Activated CD4-positive, alpha-beta memory T cell treated with anti-CD3 and anti-CD28 coated beads for 36 hours (primary cell): ENCODE results near the gene CPT2. TPM values are rescaled to one million over a fixed set of nuclear protein-coding genes. Genes with fewer than 3 reads are reported as not detected.

Source experiments
- CTCF ChIA-PET: fragments of 350-600 bp; sonication (Branson Sonifier 250); formaldehyde crosslinking; loops from one replicate; lab custom pipeline; 2021; ENCODE audit warnings: antibody characterized with exemption, inconsistent platforms; lab: Charles Lee
- POLR2A ChIA-PET: fragments of 350-600 bp; sonication (Branson Sonifier 250); formaldehyde crosslinking; loops from one replicate; lab custom pipeline; 2021; ENCODE audit warnings: antibody characterized with exemption; lab: Charles Lee
- DNase-seq: peaks from one replicate; pipeline ENCODE4 v3.0.0-alpha.2; 2020
- H3K27ac Mint-ChIP-seq: one replicate; pipeline ENCODE4 v1.8.0; 2021; ENCODE audit warnings: mixed read lengths
- H3K27me3 Mint-ChIP-seq: one replicate; pipeline ENCODE4 v1.8.0; 2021; ENCODE audit warnings: mixed read lengths
- H3K36me3 Mint-ChIP-seq: one replicate; pipeline ENCODE4 v1.8.0; 2021; ENCODE audit warnings: mixed read lengths
- H3K4me1 Mint-ChIP-seq: one replicate; pipeline ENCODE4 v1.8.0; 2021; ENCODE audit warnings: low read depth, mixed read lengths
- H3K4me3 Mint-ChIP-seq: one replicate; pipeline ENCODE4 v1.8.0; 2021; ENCODE audit warnings: mild to moderate bottlenecking, mixed read lengths
- H3K9me3 Mint-ChIP-seq: one replicate; pipeline ENCODE4 v1.8.0; 2021; ENCODE audit warnings: mixed read lengths
- intact Hi-C: fragments of 100-400 bp; cut with micrococcal nuclease; formaldehyde crosslinking; loops from one replicate; pipeline ENCODE4 v1.15.1; 2023
- total RNA-seq, 2 experiments: library from RNA; stranded (reverse); gene quantifications; one replicate each; pipeline ENCODE4 v1.2.3, GENCODE V29; 2021

Gene CPT2
- total RNA-seq, 2 experiments from 2014 or later, result 19.6 to 20.7 TPM

GRCh38 chr1:53254011-53254640, 57.5 kb downstream of the CPT2 start:
- H3K4me1 Mint-ChIP-seq, result no peaks in the 10 kb centered on the region
- intact Hi-C loops, result no loop called here
- H3K27me3 Mint-ChIP-seq, result no peaks in the 10 kb centered on the region
- H3K4me3 Mint-ChIP-seq, result no peak overlapping the region
- peaks cover 55% of the 10 kb centered on the region for H3K36me3 Mint-ChIP-seq
- no peak overlapping the region for H3K27ac Mint-ChIP-seq
- no peak for DNase-seq
- CTCF ChIA-PET, result no interaction called here
- no peaks in the 10 kb centered on the region for H3K9me3 Mint-ChIP-seq
- POLR2A ChIA-PET, result no interaction called here

GRCh38 chr1:53255031-53255430, 58.4 kb downstream of the CPT2 start:
- POLR2A ChIA-PET, result no interaction called here
- H3K9me3 Mint-ChIP-seq, result no peaks in the 10 kb centered on the region
- H3K36me3 Mint-ChIP-seq, result peaks cover 53% of the 10 kb centered on the region

GRCh38 chr1:53256511-53257453, 60.2 kb downstream of the CPT2 start:
- peaks cover 49% of the 10 kb centered on the region for H3K36me3 Mint-ChIP-seq
- no peak overlapping the region for H3K4me3 Mint-ChIP-seq
- POLR2A ChIA-PET, result no interaction called here
- H3K27ac Mint-ChIP-seq, result no peak overlapping the region
- no peak for DNase-seq
- no peaks in the 10 kb centered on the region for H3K27me3 Mint-ChIP-seq
- intact Hi-C loops, result no loop called here
- H3K4me1 Mint-ChIP-seq, result no peaks in the 10 kb centered on the region
- H3K9me3 Mint-ChIP-seq, result no peaks in the 10 kb centered on the region
- CTCF ChIA-PET, result interaction anchor here (0.8 kb wide), 1 partner anchor 73 kb away, joined by 3 read pairs; no protein-coding TSS in a partner anchor

More at GRCh38 chr1:53255031-53255430, 58.4 kb downstream of the CPT2 start:
- CTCF ChIA-PET, result interaction anchor here (0.9 kb wide), 1 partner anchor 139 kb away, joined by 3 read pairs; no protein-coding TSS in a partner anchor
- Mint-ChIP-seq H3K4me1 (no peaks in the 10 kb centered on the region), H3K4me3 (no peak overlapping the region), H3K27ac (no peak overlapping the region), H3K27me3 (no peaks in the 10 kb centered on the region)
- intact Hi-C loops, result no loop called here
- DNase-seq, result no peak

- ChIA-PET CTCF (no interaction called here), POLR2A (no interaction called here)
- H3K27me3 Mint-ChIP-seq, result no peaks in the 10 kb centered on the region
- no peaks in the 10 kb centered on the region for H3K4me1 Mint-ChIP-seq
- no peak overlapping the region for H3K4me3 Mint-ChIP-seq
- DNase-seq, result no peak
- intact Hi-C loops, result no loop called here
- no peaks in the 10 kb centered on the region for H3K9me3 Mint-ChIP-seq
- peaks cover 47% of the 10 kb centered on the region for H3K36me3 Mint-ChIP-seq
- H3K27ac Mint-ChIP-seq, result no peak overlapping the region
Measured at GRCh38 chr1:53257454-53258081, 60.9 kb downstream of the CPT2 start.

- Mint-ChIP-seq H3K27ac (no peak overlapping the region), H3K4me3 (no peak overlapping the region), H3K4me1 (no peaks in the 10 kb centered on the region), H3K27me3 (no peaks in the 10 kb centered on the region), H3K36me3 (peaks cover 48% of the 10 kb centered on the region), H3K9me3 (no peaks in the 10 kb centered on the region)
- no peak for DNase-seq
- intact Hi-C loops, result no loop called here
- POLR2A ChIA-PET, result no interaction called here
- CTCF ChIA-PET, result interaction anchor here (1.1 kb wide), 1 partner anchor 135 kb away, joined by 3 read pairs; no protein-coding TSS in a partner anchor
Measured at GRCh38 chr1:53258216-53258615, 61.6 kb downstream of the CPT2 start.

- intact Hi-C loops, result no loop called here
- no peak overlapping the region for H3K4me3 Mint-ChIP-seq
- ChIA-PET POLR2A (no interaction called here), CTCF (no interaction called here)
- H3K9me3 Mint-ChIP-seq, result no peaks in the 10 kb centered on the region
- no peaks in the 10 kb centered on the region for H3K27me3 Mint-ChIP-seq
- no peak overlapping the region for H3K27ac Mint-ChIP-seq
- peaks cover 55% of the 10 kb centered on the region for H3K36me3 Mint-ChIP-seq
- H3K4me1 Mint-ChIP-seq, result no peaks in the 10 kb centered on the region
- DNase-seq, result no peak
Measured at GRCh38 chr1:53259932-53260331, 63.3 kb downstream of the CPT2 start.

- Mint-ChIP-seq H3K9me3 (no peaks in the 10 kb centered on the region), H3K4me1 (no peaks in the 10 kb centered on the region), H3K4me3 (no peak overlapping the region), H3K27ac (no peak overlapping the region), H3K36me3 (peaks cover 57% of the 10 kb centered on the region), H3K27me3 (no peaks in the 10 kb centered on the region)
- CTCF ChIA-PET, result interaction anchor here (1.4 to 1.7 kb wide), 2 partner anchors 12 to 17 kb away, joined by 3 to 4 read pairs; no protein-coding TSS in a partner anchor
- intact Hi-C loops, result no loop called here
- POLR2A ChIA-PET, result no interaction called here
- no peak for DNase-seq
Measured at GRCh38 chr1:53260631-53261247, 64.1 kb downstream of the CPT2 start.

GRCh38 chr1:53262000-53262399, 65.4 kb downstream of the CPT2 start:
- ChIA-PET CTCF (interaction anchor here (1.2 to 1.7 kb wide), 3 partner anchors 13 to 17 kb away, joined by 3 to 4 read pairs (median 3); no protein-coding TSS in a partner anchor), POLR2A (no interaction called here)
- intact Hi-C loops, result no loop called here
- Mint-ChIP-seq H3K36me3 (peaks cover 56% of the 10 kb centered on the region), H3K27me3 (no peaks in the 10 kb centered on the region), H3K27ac (no peak overlapping the region), H3K4me1 (no peaks in the 10 kb centered on the region), H3K4me3 (no peak overlapping the region), H3K9me3 (no peaks in the 10 kb centered on the region)
- DNase-seq, result no peak

Other genes with a start within 250 kb of the CPT2 start
- not detected for gene PODN, start 134.6 kb upstream of the CPT2 start, total RNA-seq
- not detected for gene SLC1A7, start 54.2 kb upstream of the CPT2 start, total RNA-seq
- gene CZIB, start 23.8 kb downstream of the CPT2 start, total RNA-seq, result 10 to 100 TPM; 34.0 to 37.4 TPM
- gene MAGOH, start 41.7 kb downstream of the CPT2 start, total RNA-seq, result 10 to 100 TPM; 85.7 to 89.5 TPM
- 10 to 100 TPM; 38.6 to 38.8 TPM for gene LRP8, start 131.2 kb downstream of the CPT2 start, total RNA-seq